ENCODE measurements around the gene SREK1.

SREK1 gene

GRCh38 chr5:66164044-66164790 lies 20.1 kb downstream of the SREK1 start:
- DNase-seq (ENCODE audit: low read depth): no peak

- no peak for DNase-seq (ENCODE audit: low read depth)
These were observed 24.1 kb downstream of the SREK1 start for GRCh38 chr5:66168226-66168625.

GRCh38 chr5:66169534-66169933 lies 25.4 kb downstream of the SREK1 start:
- no peak for DNase-seq (ENCODE audit: low read depth)

GRCh38 chr5:66170195-66170919 lies 26.3 kb downstream of the SREK1 start:
- no peak for DNase-seq (ENCODE audit: low read depth)

GRCh38 chr5:66171349-66172344 lies 27.5 kb downstream of the SREK1 start:
- peak; percentile 40 for DNase-seq (ENCODE audit: low read depth)

- DNase-seq (ENCODE audit: low read depth): no peak
These were observed 30.2 kb downstream of the SREK1 start for GRCh38 chr5:66174338-66174737.

DNA sequence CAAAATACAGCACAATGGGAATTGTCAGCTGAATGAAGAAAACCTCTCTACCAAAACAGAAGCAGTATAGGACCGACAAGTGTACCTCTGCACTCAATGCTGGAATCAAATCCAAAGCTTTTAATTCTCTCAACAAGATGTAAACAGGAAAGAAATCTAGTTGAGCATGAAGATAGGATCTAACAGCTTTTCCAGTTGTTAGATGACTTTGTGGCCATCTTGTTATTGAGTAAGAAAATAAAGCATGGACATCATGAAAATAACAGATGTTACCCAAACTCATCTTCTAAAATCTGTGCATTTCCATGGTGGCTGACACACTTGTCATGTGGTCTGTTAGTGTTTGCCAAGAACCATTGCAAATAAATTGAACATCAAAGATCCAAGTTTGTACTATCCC lies 34.7 kb downstream of the SREK1 start:
- DNase-seq (ENCODE audit: low read depth): no peak

DNA sequence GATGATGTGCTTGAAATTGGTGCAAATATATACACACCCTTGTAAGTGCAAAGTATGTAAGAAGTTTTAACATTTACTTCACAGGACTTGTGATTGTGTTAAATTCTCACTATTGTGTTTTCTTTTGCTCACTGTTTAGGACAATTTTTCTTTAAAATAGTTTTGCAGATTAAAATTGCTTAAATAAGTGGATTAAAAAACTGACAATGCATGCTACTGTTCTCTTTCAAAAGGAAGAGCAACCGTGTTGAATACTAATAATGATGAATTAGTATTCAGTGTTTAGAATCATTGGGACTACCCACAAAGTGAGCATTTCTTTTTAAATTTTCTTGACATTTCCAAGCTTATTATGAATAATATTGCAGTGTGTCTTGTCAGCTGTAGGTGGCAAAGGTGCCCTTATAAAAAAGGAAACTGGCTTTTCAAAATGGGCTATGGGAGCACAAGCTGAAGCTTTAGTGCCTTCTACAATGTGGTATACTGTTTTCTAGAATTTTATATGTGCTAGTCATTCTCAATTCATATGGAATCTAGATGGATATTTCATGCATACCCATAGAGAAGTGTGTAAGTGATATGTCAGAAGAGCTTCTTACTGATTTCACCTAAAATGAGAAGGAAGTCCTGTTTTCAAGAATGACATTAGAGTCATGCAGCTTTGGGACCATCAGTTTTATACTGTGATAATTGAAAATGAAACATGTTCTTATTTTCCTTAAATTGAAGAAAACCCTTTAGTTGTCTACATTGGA lies 35.4 kb downstream of the SREK1 start:
- DNase-seq (ENCODE audit: low read depth): no peak

DNA sequence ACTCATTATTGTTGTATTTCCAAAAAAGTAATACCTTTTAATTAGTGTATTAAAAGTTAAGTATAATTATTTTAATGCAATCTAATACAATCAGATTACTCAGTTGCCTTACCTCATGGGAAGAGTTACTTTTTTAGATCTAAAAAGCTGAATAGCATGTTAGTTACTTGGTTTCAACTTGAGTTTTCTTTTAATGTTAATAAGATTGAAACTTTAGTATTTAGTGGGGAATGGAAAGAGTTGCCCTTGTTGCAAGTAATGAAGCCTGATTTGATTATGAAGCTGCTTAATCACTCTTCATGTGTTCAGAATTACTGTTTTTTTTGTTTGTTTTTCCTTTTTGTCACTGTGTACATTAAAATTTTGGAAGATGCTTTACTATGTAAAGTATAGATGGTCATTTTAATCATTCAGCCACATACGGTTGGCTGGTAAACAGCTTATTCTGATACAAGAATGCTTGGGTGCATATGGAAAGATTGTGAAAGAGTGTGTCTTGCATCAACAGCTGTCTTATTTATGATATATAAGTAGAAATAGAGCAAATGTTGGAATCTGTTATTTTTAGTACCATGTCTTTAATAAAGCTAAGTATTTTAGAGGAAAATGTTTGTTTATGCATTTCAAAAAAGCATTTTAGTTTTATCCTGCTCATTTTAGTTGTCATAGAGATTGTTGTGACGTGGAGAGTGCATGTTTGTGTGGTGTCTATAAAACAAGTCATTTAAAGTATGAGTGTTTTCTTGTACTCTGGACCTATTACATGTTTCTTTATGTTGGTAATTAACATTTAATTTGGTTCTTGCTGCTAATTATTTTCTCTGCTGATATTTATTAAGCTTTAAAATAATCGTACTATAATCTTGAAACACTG lies 36.4 kb downstream of the SREK1 start:
- no peak for DNase-seq (ENCODE audit: low read depth)

DNA sequence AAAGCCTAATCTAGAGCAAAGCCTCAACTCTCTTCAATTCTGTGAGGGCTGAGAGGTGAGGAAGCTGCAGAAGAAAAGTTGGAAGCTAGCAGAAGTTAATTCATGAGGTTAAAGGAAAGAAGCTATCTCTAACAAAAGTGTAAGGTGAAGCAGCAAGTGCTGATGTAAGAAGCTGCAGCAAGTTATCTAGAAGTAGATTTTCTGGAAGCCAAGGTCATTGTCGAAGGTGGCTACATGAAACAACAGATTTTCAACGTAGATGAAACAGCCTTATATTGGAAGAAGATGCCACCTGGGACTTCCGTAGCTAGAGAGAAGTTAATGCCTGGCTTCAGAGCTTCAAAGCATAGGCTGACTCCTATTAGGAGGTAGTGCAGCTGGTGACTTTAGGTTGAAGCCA lies 42.0 kb downstream of the SREK1 start:
- DNase-seq (ENCODE audit: low read depth): no peak

- DNase-seq (ENCODE audit: low read depth): no peak
These were observed 49.3 kb downstream of the SREK1 start for GRCh38 chr5:66193419-66193818.

DNA sequence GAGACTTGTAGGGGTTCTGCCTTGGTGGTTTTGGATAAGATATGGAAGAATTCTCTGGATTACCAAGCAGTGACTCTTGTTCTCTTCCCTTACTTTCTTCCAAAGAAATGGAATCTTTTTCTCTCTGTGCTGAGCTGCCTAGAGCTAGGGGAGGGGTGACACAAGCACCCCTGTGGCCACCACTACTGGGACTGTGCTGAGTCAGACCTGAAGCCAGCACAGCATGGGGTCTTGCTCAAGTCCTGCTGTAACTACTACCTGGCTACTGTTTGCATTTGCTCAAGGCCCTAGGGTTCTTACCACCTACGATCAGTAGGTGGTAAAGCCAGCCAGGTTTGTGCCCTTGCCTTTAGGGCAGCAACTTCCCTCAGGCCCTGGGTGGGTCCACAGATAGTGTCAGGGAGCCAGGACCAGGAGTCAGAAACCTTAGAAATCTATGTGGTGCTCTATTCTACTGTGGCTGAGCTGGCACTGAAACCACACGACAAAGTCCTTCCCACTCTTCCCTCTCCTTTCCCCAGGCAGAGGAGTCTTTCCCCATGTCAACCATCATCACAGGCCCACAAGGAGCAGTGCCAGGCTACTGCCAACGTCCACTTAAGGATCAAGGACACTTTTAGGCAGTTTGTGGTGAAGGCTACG lies 53.8 kb downstream of the SREK1 start:
- no peak for DNase-seq (ENCODE audit: low read depth)

DNA sequence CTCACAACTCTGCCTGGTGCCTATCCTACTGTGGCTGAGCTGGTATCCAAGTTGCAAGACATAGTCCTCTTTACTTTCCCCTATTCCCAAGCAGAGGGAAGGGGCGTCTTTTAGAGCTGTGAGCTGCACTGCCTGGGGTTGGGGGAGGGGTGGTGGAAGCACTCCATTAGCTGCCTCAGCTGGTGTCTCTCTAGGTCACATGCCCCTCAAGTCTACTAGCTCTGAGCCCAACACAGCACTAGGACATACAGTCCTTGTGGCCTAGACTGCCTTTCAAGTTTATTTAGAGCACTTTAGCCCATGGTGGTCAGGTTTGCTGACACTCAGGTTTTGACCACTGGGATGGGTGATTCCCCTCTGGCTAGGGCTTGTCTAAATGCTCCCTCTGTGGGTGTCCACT lies 54.7 kb downstream of the SREK1 start:
- no peak for DNase-seq (ENCODE audit: low read depth)

- DNase-seq (ENCODE audit: low read depth): no peak
These were observed 59.4 kb downstream of the SREK1 start for GRCh38 chr5:66203531-66203930.

GRCh38 chr5:66206465-66206864 lies 62.4 kb downstream of the SREK1 start:
- no peak for DNase-seq (ENCODE audit: low read depth)

GRCh38 chr5:66207800-66208561 lies 63.9 kb downstream of the SREK1 start:
- no peak for DNase-seq (ENCODE audit: low read depth)

GRCh38 chr5:66209350-66209749 lies 65.2 kb downstream of the SREK1 start:
- DNase-seq (ENCODE audit: low read depth): no peak

GRCh38 chr5:66209794-66210193 lies 65.7 kb downstream of the SREK1 start:
- no peak for DNase-seq (ENCODE audit: low read depth)

GRCh38 chr5:66213533-66213932 lies 69.4 kb downstream of the SREK1 start:
- no peak for DNase-seq (ENCODE audit: low read depth)

Data from stimulated activated CD8-positive, alpha-beta memory T cell treated with anti-CD3 and anti-CD28 coated beads, Interleukin-15, amount 100 ng/mL, for 1 hour (primary cell).